Body of pancreas (tissue), 4 donors: ENCODE measurements around the gene FBLN2.

Experiments used
- CTCF ChIP-seq, 7 experiments: fragments of 450-650 bp in 4 of 7; fragments of 200-600 bp in 3 of 7; sonication (generic) in 3 of 7; IDR thresholded peaks; one replicate each; pipeline ENCODE4 v1.5.1; 2016 to 2019; ENCODE audit warnings: antibody characterized with exemption in 7 of 7
- POLR2A ChIP-seq, 3 donors: fragments of 450-650 bp; IDR thresholded peaks; one replicate each; pipeline ENCODE4 v1.6.1; 2016; ENCODE audit warnings: antibody characterized with exemption in 3 of 3, mild to moderate bottlenecking in 2 of 3

DNA sequence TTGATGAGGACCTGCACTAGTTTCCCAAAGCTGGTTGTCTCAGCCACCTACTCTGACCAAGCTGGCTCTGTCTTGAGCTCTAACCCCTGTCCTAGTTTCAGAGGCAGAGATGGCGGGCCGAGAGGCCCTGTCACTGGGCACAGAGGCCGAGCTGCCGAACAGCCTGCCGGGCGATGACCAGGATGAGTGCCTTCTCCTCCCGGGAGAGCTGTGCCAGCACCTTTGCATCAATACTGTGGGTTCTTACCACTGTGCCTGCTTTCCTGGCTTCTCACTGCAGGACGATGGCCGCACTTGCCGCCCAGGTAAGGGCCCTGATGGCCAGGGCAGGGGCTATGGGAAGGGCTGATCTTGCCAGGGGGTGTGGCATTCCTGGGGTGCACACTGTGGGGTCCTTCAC, 69.1 kb downstream of the FBLN2 start:
- TF ChIP-seq POLR2A (IDR thresholded peaks at IDR 0.05) (no peak), CTCF (IDR thresholded peaks at IDR 0.05) (no peak)
